A549 (cell line): ENCODE data around the gene RHBDL1. TPM values are rescaled to one million over a fixed set of nuclear protein-coding genes. Genes with fewer than 3 reads are reported as not detected.

Experiments
- ATAC-seq, 2 experiments: fragments of 200-7000 bp in 1 of 2; fragments of >200 bp in 1 of 2; cut with Nextera tagmentation in 1 of 2; cut with Tn5 transposase in 1 of 2; 3 replicates each; pipeline versions ENCODE4 v1.8.0 to v1.9.1; 2018 to 2020; ENCODE audit warnings: mild to moderate bottlenecking in 1 of 2, moderate library complexity in 1 of 2
- CTCF ChIA-PET: fragments of 300-600 bp; sonication (Branson Sonifier 250); formaldehyde crosslinking; extraction: SDS; loops from one replicate; lab custom pipeline; 2021; ENCODE audit warnings: antibody characterized with exemption, inconsistent platforms; lab: Yijun Ruan, JAX
- POLR2A ChIA-PET: fragments of 350-600 bp; formaldehyde crosslinking; extraction: SDS; loops from one replicate; lab custom pipeline; 2021; ENCODE audit warnings: antibody characterized with exemption, inconsistent platforms; lab: Yijun Ruan, JAX
- DNase-seq, 2 experiments: peaks; one replicate each; pipeline versions ENCODE4 v3.0.0 to v3.0.0-alpha.2; 2011 to 2016; ENCODE audit warnings: low read depth in 1 of 2, low spot score in 1 of 2
- FAIRE-seq: peaks from 2 replicates; lab custom pipeline; 2011; peaks lifted over from hg19 to GRCh38; lab: Jason Lieb, UNC
- H3K27ac ChIP-seq, 2 experiments: fragments of >200 bp; sonication (Bioruptor Twin); formaldehyde crosslinking; 3 replicates each; pipeline ENCODE4 v1.5.1; 2016 to 2017
- H3K4me1 ChIP-seq: fragments of >200 bp; sonication (Bioruptor Twin); formaldehyde crosslinking; 3 replicates; pipeline ENCODE4 v1.6.1; 2016
- H3K4me2 ChIP-seq: fragments of >200 bp; sonication (Bioruptor Twin); formaldehyde crosslinking; 3 replicates; pipeline ENCODE4 v1.6.1; 2016
- H3K4me3 ChIP-seq: fragments of >200 bp; sonication (Bioruptor Twin); formaldehyde crosslinking; 3 replicates; pipeline ENCODE4 v1.5.1; 2016
- H3K9me3 ChIP-seq: fragments of >200 bp; sonication (Bioruptor Twin); formaldehyde crosslinking; 3 replicates; pipeline ENCODE4 v1.6.1; 2016
- ATOH8 ChIP-seq: fragments of 250-450 bp; sonication (Bioruptor Pico); IDR thresholded peaks from 2 replicates; pipeline ENCODE4 v1.5.0; 2020; ENCODE audit warnings: low read depth, mild to moderate bottlenecking, moderate library complexity
- BCL3 ChIP-seq: fragments of >200 bp; sonication (Bioruptor Twin); formaldehyde crosslinking; IDR thresholded peaks from 3 replicates; pipeline ENCODE4 v1.6.1; 2016
- BHLHE40 ChIP-seq: IDR thresholded peaks from 2 replicates; pipeline ENCODE4 v1.6.1; 2012; ENCODE audit warnings: low read depth, low read length, inconsistent platforms
- CEBPB ChIP-seq, 2 experiments: fragments of >200 bp in 1 of 2; sonication (Bioruptor Twin) in 1 of 2; formaldehyde crosslinking in 1 of 2; IDR thresholded peaks; 2 replicates each; pipeline ENCODE4 v1.6.1; 2012 to 2016
- CHD4 ChIP-seq: fragments of 200-600 bp; sonication (generic); IDR thresholded peaks from 2 replicates; pipeline ENCODE4 v1.6.1; 2016; ENCODE audit warnings: antibody characterized with exemption, mild to moderate bottlenecking, borderline replicate concordance
- CTCF ChIP-seq: fragments of >200 bp; sonication (Bioruptor Twin); formaldehyde crosslinking; IDR thresholded peaks from 3 replicates; pipeline ENCODE4 v1.5.1; 2016
- ELK1 ChIP-seq: fragments of 150-350 bp; IDR thresholded peaks from 2 replicates; pipeline ENCODE4 v1.6.1; 2014; ENCODE audit warnings: low read depth, mild to moderate bottlenecking, low read length
- FOSL2 ChIP-seq, 2 experiments: fragments of 450-650 bp in 1 of 2; fragments of >200 bp in 1 of 2; sonication (Bioruptor Twin) in 1 of 2; formaldehyde crosslinking; IDR thresholded peaks; 2 replicates each; pipeline versions ENCODE4 v1.5.0 to v1.6.1; 2016 to 2020; ENCODE audit warnings: mild to moderate bottlenecking in 1 of 2, moderate library complexity in 1 of 2
- FOXS1 ChIP-seq: fragments of 250-450 bp; sonication (Bioruptor Pico); IDR thresholded peaks from 2 replicates; pipeline ENCODE4 v1.5.0; 2020; ENCODE audit warnings: mild to moderate bottlenecking, moderate library complexity
- HDAC2 ChIP-seq: fragments of 200-600 bp; sonication (generic); IDR thresholded peaks from 2 replicates; pipeline ENCODE4 v1.6.1; 2016
- HES2 ChIP-seq: fragments of >200 bp; sonication (Bioruptor Twin); formaldehyde crosslinking; IDR thresholded peaks from 2 replicates; pipeline ENCODE4 v1.6.1; 2016
- HMGXB4 ChIP-seq: fragments of 250-450 bp; sonication (Bioruptor Pico); IDR thresholded peaks from 2 replicates; pipeline ENCODE4 v1.5.0; 2021; ENCODE audit warnings: mild to moderate bottlenecking, moderate library complexity, borderline replicate concordance
- HOXB13 ChIP-seq: fragments of 250-450 bp; sonication (Bioruptor Pico); IDR thresholded peaks from 2 replicates; pipeline ENCODE4 v1.5.0; 2020; ENCODE audit warnings: low read depth, mild to moderate bottlenecking, moderate library complexity
- JUN ChIP-seq, 2 experiments: fragments of >200 bp; sonication (Bioruptor Twin); formaldehyde crosslinking; IDR thresholded peaks; 2 replicates in 1 of 2; 3 replicates in 1 of 2; pipeline ENCODE4 v1.6.1; 2016 to 2017
- KDM5A ChIP-seq: fragments of 200-600 bp; sonication (generic); IDR thresholded peaks from 2 replicates; pipeline ENCODE4 v1.6.1; 2016; ENCODE audit warnings: antibody characterized with exemption, mild to moderate bottlenecking
- MYC ChIP-seq: IDR thresholded peaks from 2 replicates; pipeline ENCODE4 v1.6.1; 2012; ENCODE audit warnings: mild to moderate bottlenecking, inconsistent platforms, low read length, improper control_type of control experiment, borderline replicate concordance
- NPAS2 ChIP-seq: fragments of 250-450 bp; sonication (Bioruptor Pico); IDR thresholded peaks from 2 replicates; pipeline ENCODE4 v1.8.0; 2022; ENCODE audit warnings: mild to moderate bottlenecking, moderate library complexity, borderline replicate concordance
- PBX3 ChIP-seq: IDR thresholded peaks from 2 replicates; pipeline ENCODE4 v1.6.1; 2012
- PHF8 ChIP-seq: fragments of 200-600 bp; sonication (generic); IDR thresholded peaks from 2 replicates; pipeline ENCODE4 v1.6.1; 2016; ENCODE audit warnings: low read depth, mild to moderate bottlenecking, antibody characterized with exemption, moderate library complexity, borderline replicate concordance
- POLR2A ChIP-seq: IDR thresholded peaks from 2 replicates; pipeline ENCODE4 v1.6.1; 2012; ENCODE audit warnings: mild to moderate bottlenecking, low read length
- RFX5 ChIP-seq: fragments of 450-650 bp; IDR thresholded peaks from 2 replicates; pipeline ENCODE4 v1.7.1; 2014; ENCODE audit warnings: antibody characterized with exemption, mild to moderate bottlenecking, moderate library complexity
- RNF2 ChIP-seq: fragments of 200-600 bp; sonication (generic); IDR thresholded peaks from 2 replicates; pipeline ENCODE4 v1.6.1; 2016; ENCODE audit warnings: low read depth, mild to moderate bottlenecking, antibody characterized with exemption, moderate library complexity, borderline replicate concordance
- SMC3 ChIP-seq: fragments of >200 bp; sonication (Bioruptor Twin); formaldehyde crosslinking; IDR thresholded peaks from 3 replicates; pipeline ENCODE4 v1.6.1; 2018; ENCODE audit warnings: inconsistent platforms
- TP53 ChIP-seq: fragments of 250-450 bp; sonication (Bioruptor Pico); IDR thresholded peaks from 2 replicates; pipeline ENCODE4 v1.5.0; 2021; ENCODE audit warnings: mild to moderate bottlenecking, moderate library complexity
- USF2 ChIP-seq: fragments of 450-650 bp; IDR thresholded peaks from 2 replicates; pipeline ENCODE4 v1.6.1; 2014; ENCODE audit warnings: antibody characterized with exemption
- ZFP36 ChIP-seq: fragments of 450-650 bp; IDR thresholded peaks from 2 replicates; pipeline ENCODE4 v1.6.1; 2014; ENCODE audit warnings: borderline replicate concordance; ENCODE audit not compliant: partially characterized antibody
- ZSCAN20 ChIP-seq: fragments of 250-450 bp; sonication (Bioruptor Pico); IDR thresholded peaks from 2 replicates; pipeline ENCODE4 v1.8.0; 2022; ENCODE audit warnings: mild to moderate bottlenecking, moderate library complexity
- WGBS: methylation state at CpG from one replicate; pipeline ENCODE4 v1.1.6; 2017; ENCODE audit errors: missing lambda C conversion rate; 5-methylcytosine and 5-hydroxymethylcytosine counted together
- polyA plus RNA-seq, 4 experiments: library from polyadenylated mRNA; depleted of rRNA in 3 of 4; stranded (reverse); fragments of >200 nt; fragmentation: RNase III in 1 of 4; extraction: RNeasy Plus Mini Kit Qiagen cat#74134 plus additional on column Dnase treatment in 1 of 4; gene quantifications; 2 replicates in 3 of 4; 3 replicates in 1 of 4; pipeline ENCODE4 v1.2.3, GENCODE V29; 2011 to 2017

RHBDL1 gene
- polyA plus RNA-seq, 2 of the 4 experiments (the other 2 are of a cell fraction): 0.56 to 1.4 TPM

GRCh38 chr16:676913-677312 lies 1.4 kb downstream of the RHBDL1 start:
- CTCF ChIA-PET: interaction anchor here (1.7 to 2.6 kb wide), 3 partner anchors 10 to 16 kb away, joined by 8 to 21 read pairs (median 10); partner anchors contain the start of gene RHOT2
- no peak overlapping the region for H3K27ac ChIP-seq
- ATAC-seq: no peak
- H3K9me3 ChIP-seq: no peaks in the 10 kb centered on the region
- no peak for FAIRE-seq
- no peak for DNase-seq
- H3K4me1 ChIP-seq: peaks cover 34% of the 10 kb centered on the region
- H3K4me2 ChIP-seq: no peak overlapping the region
- H3K4me3 ChIP-seq: no peak overlapping the region
- TF ChIP-seq RFX5: no peak
- TF ChIP-seq KDM5A: no peak
- TF ChIP-seq HES2: no peak
- TF ChIP-seq USF2: no peak
- no peak for TF ChIP-seq ZSCAN20
- TF ChIP-seq HOXB13: no peak
- no peak for TF ChIP-seq BCL3
- no peak for TF ChIP-seq RNF2
- TF ChIP-seq FOSL2 (IDR thresholded peaks at IDR 0.05): no peak
- no peak for TF ChIP-seq FOSL2 (CRISPR knock-in tag; IDR thresholded peaks at IDR 0.05)
- no peak for TF ChIP-seq CHD4
- TF ChIP-seq CTCF: no peak
- TF ChIP-seq JUN (IDR thresholded peaks at IDR 0.05): no peak
- no peak for TF ChIP-seq SMC3
- no peak for TF ChIP-seq POLR2A
- TF ChIP-seq HDAC2: no peak
- no peak for TF ChIP-seq ELK1
- TF ChIP-seq ATOH8 (CRISPR knock-in tag): no peak
- no peak for TF ChIP-seq TP53 (CRISPR knock-in tag)
- TF ChIP-seq BHLHE40: no peak
- WGBS: 92% methylated on average over 22 of the region's 23 CpGs
- POLR2A ChIA-PET: no interaction called here

GRCh38 chr16:677316-678190 lies 2.1 kb downstream of the RHBDL1 start:
- ATAC-seq (no peak), DNase-seq (no peak), FAIRE-seq (no peak)
- WGBS: 90% methylated on average over 25 of the region's 57 CpGs
- H3K4me1 ChIP-seq: peaks cover 40% of the 10 kb centered on the region
- no peak overlapping the region for H3K27ac ChIP-seq
- ChIA-PET POLR2A (no interaction called here), CTCF (interaction anchor here (1.1 to 2.6 kb wide), 5 partner anchors 9 to 35 kb away, joined by 3 to 21 read pairs (median 14); partner anchors contain the start of gene RHOT2)
- H3K9me3 ChIP-seq: no peaks in the 10 kb centered on the region
- no peak overlapping the region for H3K4me3 ChIP-seq
- no peak overlapping the region for H3K4me2 ChIP-seq
- TF ChIP-seq HMGXB4 (CRISPR knock-in tag) (no peak), HES2 (no peak), MYC (no peak), CEBPB (IDR thresholded peaks at IDR 0.05) (no peak), NPAS2 (CRISPR knock-in tag) (no peak), PBX3 (no peak), FOXS1 (no peak), PHF8 (no peak), ZFP36 (no peak), ZSCAN20 (no peak)
